ENCODE results near the gene IFITM5.

Gene IFITM5

DNA sequence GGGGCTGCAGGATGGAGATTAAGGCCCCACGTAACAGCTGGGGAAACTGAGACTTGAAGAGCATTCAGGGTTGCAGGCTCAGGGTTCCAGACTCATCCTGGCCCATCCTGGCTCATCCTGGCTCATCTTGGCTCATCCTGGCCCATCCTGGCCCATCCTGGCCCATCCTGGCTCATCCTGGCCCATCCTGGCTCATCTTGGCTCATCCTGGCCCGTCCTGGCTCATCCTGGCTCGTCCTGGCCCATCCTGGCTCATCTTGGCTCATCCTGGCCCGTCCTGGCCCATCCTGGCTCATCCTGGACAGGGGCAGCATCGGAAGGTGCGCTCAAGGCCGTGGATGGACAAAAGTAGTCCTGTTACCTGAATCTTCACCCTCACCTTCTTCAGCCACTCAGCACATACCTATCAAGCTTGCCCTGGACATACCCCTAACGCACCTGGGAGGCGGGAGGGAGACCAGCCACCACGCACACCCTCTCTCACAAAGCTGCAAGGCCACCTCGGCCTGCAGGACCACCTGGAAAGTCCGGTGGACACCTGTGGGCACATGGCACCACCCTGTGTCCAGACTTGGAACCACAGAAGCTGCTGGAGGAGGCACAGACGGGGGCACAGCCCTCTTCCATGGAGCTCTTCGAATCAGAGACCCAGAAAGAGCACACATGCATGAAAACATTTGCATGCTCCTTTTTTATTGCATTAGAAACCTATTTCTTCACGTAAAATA lies 41.4 kb downstream of the IFITM5 start:
- DNase-seq, result no peak

DNA sequence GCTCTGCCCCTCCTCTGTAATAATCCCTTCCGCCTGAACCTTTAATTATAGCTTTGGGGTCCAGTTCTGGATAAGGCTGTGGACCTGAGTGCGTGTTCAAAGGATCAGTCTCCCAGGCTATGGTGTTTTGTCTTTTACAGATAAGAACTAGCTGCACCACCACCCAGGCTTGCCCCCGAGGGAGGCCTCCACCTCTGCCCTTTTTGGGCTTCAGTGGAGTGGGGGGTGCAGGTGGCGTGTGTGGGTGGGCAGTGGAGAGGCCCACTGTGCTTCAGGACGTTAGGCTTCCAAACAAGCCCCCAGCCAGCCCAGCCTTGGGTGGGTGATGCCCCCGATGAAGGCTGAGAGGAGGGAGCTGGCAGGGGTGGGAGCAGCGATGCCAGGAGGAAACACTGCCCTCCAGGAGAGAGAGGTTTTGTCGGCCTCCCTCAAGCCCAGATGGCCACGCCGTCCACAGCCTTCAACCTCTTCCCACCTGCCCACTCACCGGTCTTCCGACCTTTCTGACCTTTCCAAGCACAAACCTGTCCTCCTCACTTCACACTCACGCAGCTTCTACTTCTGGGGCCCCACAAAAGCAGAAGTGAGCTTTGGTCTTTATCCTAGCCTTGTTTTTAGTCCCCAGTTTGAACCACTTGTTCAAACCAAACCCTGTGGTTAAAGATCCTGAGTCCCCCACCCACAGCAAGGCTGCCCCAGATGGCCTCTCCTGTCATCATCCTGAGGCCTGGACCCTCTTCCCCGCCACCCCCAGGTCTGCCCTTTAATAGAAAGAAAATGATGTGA lies 42.2 kb downstream of the IFITM5 start:
- no peak for DNase-seq

DNA sequence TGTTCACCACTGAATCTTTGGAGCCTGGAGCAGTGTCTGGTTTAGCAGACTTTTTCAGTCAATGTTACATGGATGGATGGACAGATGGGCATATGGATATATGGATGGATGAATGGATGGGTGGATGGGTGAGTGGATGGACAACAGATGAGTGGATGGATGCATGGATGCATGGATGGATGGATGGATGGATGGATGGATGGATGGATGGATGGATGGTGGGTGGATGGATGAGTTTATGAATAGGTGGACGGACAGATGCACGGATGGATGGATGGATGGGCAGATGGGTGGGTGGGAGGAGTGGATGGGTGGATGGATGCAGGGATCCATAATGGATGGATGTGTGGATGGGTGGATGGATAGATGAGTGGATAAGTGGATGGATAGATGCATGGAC lies 43.5 kb downstream of the IFITM5 start:
- DNase-seq, result no peak

DNA sequence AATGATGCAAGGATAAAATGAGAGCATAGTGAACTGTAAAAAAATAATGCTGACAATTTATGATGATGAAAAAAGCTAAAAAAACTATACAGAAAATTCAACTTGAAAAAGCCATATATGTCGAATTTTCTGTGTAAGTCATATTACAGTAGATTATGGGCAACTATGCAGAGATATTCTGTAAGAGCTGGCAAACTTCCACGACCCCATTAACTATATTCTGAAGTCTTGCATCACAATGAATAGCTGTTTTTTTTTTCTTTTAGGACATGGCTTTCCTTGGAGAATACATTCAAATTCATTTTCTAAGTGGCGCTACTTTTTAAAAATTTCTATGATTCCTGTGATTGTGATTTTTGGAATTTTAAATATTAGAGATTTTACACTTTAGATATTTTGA lies 44.1 kb downstream of the IFITM5 start:
- DNase-seq, result no peak

DNA sequence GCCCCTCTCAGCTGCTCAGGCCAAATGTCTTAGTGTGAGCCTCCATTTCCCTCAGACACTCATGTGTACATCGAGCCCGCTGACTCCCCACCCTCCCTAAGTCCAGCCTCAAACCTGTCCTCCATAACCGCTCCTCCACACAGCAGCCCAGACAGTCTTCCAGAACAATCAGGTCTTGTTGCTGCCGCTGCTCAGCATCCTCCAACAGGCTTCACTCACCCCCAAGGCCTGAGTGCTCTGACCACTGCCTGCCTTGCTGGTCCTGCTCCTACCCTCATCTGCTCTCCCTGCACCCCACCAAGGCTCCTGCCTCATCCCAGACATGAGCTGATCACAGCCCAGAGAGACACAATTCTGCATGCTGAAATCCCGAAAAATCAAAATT lies 45.4 kb downstream of the IFITM5 start:
- no peak for DNase-seq

DNA sequence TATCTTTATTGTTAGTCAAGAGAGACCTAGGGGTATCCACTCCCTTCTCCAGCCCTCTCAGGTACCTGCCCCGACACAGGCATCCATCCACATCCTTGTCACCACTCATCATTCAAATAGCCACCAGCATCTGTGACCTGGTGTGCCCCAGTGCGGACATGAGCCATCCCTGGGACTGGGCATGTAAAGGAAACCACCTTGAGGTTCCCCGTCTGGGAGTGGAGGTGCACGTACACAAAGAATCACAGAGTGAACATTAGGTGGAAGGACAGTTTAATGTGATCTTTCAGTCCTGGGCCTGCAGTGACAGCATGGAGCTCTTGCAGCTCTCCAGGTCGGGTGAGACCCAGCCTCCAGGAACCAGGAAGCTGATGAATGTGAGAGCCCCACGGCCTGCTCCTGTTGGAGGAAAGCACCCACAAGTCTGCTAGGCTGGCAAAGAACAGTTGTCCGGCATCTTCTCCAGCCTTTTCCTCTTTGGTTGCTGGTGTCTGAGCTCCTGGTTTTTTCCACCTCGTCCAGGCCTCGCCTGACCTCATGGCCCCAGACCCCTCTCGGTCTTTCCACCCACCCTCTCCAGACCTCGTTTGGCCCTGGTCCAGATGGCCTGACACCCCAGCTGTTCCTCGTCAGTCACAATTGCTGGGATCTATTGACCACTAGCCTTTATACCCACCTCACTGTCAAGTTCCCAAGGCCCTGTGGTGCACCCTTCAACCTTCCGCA lies 46.0 kb downstream of the IFITM5 start:
- DNase-seq, result no peak

DNA sequence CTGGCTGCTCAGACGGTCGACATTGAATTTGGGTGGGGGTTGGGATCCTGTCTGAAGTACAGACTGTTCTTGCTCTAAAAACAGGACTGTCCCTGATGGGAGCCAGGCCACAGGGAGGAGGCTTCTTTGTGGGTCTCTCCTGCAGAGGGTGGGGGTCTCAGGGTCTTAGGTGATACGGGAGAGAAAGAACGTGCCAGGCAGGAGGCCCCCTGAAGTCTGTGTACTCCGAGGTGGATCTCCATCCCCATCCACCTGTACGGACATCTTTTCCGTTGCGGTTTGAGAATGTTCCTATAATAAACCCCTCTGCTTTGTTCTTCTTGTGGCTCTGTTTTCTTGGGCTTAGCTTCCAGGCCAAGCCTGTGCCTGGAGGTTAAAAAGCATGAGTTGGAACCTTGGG lies 46.7 kb downstream of the IFITM5 start:
- no peak for DNase-seq

DNA sequence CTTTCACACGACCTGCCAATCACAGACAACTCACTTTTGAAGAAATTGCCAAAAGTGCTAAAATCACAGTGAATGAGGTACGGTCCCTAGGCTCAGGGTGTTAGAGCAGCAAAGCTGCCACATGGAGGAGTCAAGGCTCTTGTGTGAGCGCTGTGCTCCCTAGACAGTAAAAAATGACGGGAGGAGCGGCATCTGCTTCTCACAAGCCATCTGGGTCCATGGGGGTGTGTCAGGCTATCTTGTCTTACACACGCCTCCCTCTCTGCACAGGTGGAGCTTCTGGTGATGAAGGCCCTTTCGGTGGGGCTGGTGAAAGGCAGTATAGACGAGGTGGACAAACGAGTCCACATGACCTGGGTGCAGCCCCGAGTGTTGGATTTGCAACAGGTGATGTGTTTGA lies 47.8 kb downstream of the IFITM5 start:
- no peak for DNase-seq

DNA sequence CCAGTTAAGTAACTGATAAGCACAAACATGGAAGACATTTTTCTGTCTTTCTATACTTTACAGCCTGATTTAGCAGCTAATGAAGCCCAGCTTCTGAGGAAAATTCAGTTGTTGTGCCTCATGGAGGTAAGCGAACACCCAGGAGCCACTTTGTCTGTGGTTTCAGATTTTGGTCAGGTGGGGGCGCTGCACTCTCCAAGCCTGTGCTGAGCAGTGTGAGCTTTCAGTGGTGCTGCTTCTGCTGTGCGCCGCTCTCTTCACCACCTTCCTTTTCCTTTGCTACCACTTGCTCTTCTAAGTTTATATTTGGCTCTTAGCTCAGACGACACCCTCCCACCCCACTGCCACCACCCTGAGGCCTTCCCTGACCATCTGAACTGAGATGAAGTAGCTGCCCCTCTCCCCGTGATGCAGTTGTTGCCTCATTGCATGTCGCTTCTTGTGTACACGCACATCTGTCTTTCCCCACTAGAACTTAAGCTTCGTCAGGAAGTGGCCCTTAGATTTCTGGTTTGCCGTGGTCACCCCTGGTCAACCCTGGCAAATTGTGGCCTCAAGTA lies 48.5 kb downstream of the IFITM5 start:
- no peak for DNase-seq

DNA sequence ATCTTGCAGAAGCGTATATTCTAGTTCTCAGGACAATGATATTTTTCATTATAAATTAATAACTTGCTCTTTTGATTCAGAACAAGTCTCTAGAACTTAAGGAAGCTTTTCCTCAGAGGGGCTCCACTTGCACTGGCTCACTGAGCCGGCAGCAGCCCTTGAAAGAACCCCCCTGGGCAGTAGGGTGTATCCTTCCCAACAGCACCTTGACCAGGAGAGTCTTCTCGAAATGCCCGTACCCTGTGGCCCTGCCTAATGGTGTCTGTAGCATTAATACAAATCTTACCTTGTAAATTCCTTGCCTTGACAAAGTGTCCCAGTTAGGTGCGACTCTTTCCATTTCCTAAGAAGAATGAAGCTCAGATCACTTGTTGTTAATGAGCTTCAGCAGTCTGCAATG lies 49.1 kb downstream of the IFITM5 start:
- DNase-seq, result no peak

DNA sequence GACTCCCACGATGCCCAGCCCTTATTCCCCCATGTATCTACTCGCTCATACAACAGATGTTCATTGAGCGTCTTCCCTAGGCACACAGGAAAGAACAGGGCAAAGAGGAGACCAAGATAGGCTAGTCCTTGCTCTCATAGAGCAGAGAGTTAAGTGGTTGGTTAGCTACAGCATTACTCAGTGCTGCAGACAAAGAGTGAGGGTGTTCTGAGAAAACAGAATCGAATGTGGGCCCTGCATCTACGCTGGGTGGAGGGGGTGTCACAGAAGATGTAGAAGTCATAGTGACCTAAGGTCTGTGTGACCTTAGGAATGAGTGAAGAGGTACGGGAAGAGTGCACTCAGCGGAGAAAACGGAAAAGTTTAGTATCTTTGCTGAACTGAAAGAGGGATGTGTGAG lies 50.3 kb downstream of the IFITM5 start:
- no peak for DNase-seq

All from SHP77 treated with DMSO at 0.1 percent for 48 hours (cell line).